DMS 273 treated with DMSO at 0.1 percent for 48 hours (cell line): Measurements from ENCODE around the gene TGIF2LY.
"Not testable (repeated sequence)": the region's sequence is repeated elsewhere in the genome, so short reads cannot be mapped to it uniquely, and the experiment has no call there.

ENCODE experiments used
- DNase-seq: peaks from one replicate; lab custom pipeline; 2025; lab: John Stamatoyannopoulos, UW

The TGIF2LY gene

DNA sequence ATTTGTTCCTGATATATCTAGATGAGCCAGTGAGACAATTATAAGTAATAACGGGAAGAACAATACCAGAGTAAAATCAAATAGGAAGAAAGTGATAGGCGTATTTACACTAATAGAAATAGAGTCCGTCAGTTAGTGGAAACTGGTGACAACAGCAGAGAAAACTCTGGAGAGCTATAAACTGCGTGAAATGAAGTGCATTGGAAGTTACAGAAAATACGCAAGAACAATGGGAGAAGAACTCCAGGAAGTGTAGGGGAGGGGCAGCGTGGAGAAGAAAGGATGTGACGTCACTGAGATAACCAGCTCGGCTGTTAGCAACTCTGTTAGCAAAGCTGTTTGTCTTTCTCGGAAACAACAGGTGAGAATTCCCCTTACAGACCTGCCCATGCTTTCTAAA, at the start of gene TGIF2LY:
Gene TGIF2LY, plus strand, starts transcription at position 301 of the 400 bp plus-strand sequence. CDS start 178 bp downstream, outside the sequence.
- DNase-seq = not testable (repeated sequence)
